GM21529 (cell line): ENCODE data around the gene ANKS1A.

Experiments used
- ATAC-seq: cut with Tn5 transposase; IDR thresholded peaks from one replicate; pipeline ENCODE4 v1.9.1; 2021; ENCODE audit not compliant: unreplicated experiment

ANKS1A gene

DNA sequence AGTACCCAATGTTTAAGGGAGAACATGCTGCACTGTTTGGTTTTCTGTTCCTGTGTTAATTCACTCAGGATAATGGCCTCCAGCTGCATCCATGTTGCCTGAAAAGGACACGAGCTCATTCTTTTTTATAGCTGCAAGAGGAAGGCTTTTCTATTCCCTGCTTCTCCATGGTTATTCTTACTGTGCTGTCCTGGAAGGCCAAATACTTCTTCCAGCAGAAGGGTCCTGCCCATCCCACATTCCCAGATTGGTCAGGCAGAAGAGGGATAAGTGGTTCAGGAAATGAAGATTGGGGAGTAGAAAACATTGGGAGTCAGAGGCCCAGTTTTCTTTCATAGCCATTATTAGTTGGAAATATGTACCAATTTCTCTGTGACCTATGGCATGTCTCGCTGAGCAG lies 129.7 kb downstream of the ANKS1A start:
- ATAC-seq: no peak

DNA sequence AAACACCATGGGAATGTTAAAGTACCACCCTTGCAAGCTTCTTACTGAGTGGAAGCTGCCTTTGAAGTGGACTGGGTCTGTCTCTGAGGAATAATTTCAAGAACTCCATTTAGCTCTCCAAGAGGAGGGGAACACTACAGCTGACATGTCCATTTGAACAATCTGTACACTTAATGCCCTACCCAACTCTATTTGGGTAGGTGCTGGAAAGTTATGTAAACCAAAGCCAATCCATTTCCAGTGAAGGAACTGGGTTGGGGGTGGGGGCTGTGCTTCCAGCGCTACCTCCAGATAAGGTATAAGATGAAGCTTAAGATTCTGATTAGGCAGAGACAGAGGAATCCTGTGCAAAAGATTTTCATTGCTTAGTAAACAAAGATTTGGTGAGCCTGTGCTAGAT lies 130.1 kb downstream of the ANKS1A start:
- ATAC-seq: no peak

DNA sequence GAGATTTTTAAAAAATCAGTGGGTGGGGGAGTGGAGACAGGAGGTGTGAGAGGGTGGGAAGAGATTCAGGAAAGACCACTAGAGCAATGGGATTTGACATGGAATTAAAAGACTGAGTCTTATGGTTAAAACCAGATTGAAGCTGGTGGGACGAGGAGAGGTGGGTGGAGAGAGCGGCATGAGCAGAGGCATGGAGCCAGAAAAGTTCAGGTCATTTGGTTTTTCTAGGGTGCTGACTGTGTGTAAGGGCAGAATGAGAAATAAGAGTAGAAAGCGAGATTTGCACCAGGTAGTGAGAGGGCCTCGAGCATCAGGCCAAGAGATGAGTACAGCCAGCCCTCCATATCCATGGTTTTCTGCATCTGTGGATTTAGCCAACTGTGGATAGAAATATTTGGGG lies 130.8 kb downstream of the ANKS1A start:
- no peak for ATAC-seq

DNA sequence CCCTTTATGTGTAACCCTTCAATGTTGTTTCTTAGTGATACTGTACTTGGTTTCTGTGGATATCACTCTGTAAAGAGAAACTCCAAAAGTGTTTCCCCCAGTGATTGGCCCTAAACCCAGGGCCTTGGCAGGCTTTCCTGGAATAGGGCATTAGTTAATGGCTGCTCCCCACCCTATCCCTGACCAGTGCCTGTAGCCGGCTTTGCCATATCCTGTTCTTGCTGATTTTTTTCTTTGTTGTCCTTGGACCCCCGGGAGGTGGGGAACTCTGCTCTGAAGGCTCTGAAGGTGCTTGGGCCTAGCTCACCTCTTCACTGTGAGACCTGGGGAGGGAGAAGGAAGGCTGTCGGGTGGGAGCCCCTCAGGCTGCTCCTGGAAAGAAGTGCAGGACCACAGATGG lies 131.9 kb downstream of the ANKS1A start:
- ATAC-seq: no peak

DNA sequence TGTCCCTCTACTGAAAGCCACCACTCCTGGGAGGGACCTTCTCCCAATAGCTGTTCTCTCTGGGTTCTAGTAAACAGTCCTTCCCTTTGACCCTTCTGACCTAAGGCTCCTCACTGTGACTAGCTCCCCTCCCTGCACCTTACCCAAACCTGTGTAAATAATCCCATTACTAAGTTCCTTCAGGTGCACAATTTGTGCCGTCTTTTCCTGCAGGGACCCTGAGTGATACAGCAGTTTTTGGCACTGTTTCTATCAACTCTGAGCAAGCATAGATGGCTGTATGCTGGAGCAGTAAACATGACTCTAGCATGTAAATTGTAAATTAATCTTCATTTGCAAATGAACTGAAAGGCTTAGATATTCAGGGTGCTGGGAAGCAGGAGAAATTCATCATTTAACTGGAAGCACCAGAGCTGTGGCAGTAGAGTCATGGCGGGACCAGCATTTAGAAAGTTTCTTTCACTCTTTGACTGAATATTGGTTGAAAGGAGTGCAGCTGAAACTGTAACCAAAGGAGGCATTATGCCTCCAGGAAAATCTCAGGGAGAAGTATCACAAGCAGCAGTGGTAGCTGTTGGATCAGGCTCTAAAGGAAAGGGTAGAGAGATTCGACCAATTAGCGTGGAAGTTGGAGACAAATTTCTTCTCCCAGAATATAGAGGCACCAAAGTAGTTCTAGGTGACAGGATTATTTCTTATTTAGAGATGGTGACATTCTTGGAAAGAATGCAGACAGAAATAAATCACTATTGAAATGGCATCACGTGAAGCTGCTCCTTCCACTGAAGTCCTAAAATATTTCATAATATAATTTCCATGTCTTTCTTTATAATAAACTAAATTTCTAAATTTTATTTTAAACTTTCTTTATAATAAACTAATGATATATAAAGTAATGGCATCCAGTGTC lies 134.3 kb downstream of the ANKS1A start:
- no peak for ATAC-seq

DNA sequence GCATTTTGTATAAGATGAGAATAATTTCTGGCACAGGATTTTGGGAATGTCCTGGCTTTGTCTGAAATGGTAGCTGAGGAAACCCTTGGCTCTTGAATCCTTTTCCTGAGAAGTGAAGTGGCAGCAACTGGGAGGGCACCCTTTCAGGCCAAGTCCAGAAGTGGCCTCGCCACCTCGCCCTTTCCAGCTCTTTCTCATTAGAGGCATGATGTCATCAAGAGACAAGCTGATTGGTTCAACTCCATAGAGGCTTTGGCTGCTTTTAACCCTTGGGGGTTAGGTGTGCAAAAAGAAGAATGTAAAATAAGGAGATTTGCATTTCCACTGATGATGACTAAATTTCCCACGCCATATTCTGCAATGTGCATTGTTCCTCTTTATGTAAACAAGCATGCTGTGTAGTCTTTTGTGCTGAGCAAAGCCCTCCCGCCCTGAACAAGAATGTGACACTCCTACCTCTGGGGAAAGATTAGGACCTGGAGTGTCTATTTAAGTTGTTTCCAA lies 135.5 kb downstream of the ANKS1A start:
- no peak for ATAC-seq

DNA sequence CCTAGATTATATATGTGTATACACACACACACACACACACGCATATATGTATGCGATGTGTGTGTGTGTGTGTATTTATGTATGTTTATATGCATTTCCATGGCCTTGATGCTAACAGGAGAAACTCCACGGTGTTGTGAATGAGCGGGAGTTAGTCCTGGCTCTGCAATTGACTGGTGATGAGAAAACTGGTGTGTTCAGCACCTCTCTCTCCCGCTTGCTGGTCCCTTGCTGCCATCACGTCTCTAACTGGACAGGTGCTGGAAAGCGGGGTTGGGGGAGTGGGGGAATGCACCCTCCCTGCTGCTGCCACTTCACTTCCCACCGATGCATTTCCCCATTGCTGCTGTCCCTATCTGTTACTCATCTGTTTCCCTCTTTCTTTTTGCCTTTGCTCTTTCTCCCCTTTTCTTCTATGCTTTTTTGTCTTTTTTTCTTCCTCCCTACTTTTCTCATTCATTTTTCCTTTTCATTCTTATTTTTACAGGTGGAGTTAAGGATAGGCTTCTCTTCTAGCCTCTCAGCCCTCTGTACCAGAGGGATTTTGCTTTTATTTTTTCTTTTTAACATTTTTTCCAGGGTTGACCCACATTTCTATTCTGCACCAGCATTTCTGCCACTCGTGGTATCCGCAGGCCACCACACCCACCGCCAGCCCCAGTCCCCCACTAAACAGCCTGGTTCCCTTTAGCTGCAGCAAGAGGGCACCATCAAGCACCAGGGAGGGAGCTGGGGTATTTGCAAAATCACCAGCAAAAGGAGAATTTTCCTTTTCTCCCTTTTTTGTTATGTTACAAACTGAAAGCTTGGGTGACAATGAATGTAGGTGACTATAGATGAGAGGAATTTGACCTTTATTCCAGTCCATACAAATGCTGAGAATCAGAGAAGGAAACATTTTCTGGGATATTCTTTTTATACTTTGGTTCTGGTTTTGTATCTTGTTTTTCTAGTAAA lies 136.5 kb downstream of the ANKS1A start:
- ATAC-seq: no peak

DNA sequence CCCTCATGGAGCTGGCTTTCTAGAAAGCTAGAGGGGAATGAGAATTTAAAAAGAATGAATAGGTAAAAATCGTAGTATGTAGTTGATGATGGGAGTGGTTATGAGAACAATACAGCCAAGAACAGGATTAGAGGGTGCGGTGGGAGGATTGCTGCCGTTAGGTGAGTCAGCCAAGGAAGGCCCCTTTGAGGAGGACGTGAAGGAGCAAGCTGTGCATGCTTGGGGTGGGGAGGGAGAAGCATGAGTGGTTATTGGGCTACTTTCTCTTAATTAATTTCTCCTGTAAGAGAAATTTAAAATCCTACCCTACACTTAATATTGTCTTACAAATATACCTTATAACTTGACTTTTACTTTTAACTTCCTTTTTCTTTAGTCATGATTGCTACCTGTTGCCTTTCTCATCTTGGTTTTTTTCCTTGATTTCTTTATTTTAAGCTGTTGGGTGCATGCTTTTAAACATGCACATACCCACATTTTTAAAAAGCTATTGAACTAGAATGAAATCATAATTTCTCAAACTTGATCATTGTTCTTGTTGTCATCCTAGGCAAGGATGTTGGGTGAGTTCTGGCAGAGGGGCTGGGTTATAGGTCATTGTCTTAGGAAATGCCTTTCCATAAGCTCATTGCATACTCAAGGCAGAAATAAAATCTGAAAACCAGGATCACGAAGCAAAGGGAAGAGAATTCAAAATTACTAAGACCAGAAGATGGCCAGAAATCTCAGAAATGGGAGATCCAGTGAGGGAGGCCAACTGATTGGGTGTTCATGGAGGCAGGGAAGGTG lies 137.6 kb downstream of the ANKS1A start:
- ATAC-seq: no peak

DNA sequence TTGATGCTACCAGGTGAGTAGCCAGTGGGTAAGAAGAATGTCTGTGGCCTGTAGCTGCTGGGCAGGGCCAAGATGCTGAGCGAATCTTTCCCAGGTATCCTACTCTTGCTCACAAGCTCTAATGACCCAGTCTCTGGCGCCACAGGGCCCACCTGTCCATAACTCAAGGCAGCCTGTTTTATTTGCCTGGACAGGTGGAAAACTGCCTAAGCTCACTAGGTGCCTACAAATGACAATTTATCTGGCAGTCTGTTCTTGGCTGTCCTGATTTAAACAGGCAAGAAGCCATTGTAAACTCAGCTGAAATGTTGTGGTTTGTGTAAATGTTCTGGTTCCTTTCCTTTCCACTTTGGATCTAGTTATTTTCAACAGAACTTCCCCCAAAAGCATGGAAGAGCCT lies 138.8 kb downstream of the ANKS1A start:
- ATAC-seq: no peak

DNA sequence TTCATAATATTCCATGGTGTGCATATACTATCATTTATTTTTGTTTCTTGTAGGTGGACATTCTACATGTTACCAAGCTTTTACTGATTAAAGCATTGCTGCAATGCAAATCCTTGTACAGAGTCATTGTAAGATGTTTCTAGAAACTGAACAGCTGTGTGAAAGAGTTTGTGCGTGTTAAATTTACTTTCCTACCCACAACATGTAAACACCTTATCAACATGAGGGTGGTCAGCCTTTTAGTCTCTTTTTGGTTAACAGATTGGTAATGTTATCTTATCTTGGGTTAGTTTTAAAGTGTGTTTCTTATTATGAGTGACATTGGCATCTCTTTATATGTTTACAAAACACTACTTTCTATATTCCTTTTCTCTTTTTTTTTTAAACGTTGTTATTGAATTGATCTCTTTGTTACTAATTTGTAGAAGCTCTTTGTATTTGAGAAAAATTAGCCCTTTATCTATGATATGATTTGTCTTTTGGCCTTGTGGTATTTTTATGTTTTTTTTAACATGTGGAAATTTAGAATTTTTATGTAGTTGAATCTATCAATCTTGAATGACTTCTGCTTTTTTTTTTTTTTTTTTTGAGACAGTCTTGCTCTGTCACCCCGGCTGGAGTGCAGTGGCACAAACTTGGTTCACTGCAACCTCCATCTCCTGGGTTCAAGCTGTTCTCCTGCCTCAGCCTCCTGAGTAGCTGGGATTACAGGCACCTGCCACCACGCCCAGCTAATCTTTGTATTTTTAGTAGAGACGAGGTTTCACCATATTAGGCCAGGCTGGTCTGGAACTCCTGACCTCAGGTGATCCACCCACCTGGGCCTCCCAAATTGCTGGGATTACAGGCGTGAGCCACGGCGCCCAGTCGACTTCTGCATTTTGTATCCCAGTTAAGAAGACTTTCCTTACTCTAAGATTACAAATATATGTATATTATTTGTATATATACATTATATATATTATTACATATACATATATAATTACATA lies 140.0 kb downstream of the ANKS1A start:
- ATAC-seq: no peak

DNA sequence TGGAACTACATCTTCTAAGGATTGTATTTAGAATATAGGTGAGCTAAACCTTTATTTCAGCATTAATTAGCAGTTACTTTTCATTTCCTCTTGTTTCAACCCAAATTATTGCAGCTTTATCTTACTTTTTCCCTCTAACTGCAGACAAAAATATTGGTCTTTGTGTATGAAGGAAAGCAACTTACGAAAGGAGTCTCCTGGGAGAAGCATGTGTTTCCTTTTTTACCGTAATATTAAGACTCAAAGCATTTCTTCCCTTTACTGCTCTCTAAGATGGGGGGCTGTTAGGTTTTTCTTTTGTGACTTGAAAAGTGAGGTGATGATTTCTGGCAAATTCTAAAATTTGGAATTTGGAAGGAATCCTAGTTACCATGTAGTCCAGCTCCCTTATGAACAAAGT lies 141.0 kb downstream of the ANKS1A start:
- ATAC-seq: no peak

DNA sequence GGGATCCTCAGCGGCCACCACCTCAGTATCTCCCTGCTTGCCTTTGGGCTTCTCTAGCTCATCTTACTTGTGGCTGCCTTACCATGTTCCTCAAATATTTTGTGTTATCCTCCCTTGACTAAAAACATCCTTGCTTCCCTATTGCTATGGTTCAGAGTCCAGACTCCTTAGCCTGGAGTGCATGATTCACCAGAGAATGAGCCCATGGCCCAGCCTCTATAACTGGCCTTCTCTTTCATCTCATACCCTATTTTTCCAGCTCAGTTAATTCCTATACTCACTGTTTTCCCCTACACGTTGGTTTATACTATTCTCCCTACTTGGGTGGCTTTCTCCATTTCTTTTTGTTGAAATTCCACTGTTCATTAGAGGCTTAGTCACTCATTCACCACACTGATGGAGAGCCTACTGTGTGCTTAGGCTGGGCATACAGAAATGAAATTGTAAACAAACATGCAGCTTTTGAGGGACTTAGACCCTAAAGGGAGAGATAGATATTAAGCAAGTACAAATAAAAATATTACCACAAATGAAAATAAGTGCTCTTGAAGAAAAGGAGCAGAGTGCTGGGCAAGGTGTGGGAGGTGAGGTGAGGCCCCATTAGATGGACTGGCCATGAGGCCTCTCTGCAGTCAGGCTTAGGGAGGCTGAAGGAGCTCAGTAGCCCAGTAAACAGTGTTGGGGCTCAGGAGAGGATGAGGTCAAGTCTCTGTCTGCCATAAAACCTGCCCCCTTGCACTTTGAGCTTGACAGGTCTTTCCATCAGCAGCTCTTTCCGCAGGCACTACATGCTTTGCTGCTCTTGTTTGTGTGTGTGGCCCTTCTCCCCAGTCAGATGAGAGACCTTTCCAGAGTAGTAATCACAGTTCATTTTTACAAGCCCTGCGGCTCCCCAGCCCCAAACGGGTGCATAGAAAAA lies 142.8 kb downstream of the ANKS1A start:
- no peak for ATAC-seq

DNA sequence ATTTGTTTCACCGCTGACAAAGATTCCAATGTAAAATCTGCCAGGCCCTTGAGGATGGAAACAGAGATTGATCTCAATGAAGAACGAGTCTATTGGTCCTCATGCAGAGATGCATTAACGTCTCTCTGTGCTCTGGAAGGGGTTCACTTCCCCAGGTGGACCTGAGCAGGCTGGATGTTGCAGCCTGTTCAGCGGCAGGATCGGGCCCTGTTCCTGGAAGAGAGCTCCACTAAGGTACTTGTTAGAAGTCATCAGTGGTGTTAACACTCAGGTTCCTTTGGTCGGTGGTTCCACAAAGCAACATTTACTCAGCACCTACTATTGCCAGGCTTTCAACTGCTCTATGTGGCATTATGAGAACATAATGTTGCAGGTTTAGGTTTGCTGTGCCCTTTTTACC lies 144.6 kb downstream of the ANKS1A start:
- ATAC-seq: no peak

DNA sequence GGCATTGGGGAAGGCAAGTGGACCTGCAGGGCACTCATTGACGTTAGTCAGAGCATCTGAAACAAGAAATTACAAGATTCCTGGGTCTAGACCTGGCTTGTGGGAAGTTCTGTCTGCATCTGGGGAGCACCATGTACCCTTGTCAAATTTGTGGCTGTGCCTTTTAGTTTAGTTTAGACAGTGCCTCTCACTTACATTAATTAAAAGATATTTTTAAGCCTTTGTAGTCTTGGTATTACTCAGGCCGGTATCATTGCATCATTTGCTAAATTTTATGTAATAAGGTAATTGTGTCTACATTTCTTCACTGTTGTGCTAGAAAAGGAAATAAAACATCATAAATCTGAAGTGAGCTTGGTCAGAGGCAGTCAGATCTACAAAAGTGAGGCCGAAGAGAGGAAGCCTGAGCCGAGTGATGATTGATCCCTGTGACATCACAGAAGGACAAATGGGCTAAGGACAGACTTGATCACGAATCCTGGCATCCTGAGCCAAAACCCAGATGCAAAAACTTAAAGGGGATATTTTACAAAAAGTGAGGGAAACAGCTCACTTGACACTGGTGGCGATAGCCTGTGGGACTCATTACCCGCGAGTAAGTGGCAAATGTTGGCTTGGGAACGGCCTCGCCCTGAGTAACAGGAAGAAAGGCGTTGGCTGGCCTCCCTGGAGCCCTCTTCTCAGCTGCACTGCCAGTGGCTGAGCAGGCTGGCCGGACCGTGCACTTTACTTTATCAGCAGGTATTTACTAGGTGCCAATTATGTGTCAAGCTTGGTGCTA lies 145.5 kb downstream of the ANKS1A start:
- ATAC-seq: no peak

DNA sequence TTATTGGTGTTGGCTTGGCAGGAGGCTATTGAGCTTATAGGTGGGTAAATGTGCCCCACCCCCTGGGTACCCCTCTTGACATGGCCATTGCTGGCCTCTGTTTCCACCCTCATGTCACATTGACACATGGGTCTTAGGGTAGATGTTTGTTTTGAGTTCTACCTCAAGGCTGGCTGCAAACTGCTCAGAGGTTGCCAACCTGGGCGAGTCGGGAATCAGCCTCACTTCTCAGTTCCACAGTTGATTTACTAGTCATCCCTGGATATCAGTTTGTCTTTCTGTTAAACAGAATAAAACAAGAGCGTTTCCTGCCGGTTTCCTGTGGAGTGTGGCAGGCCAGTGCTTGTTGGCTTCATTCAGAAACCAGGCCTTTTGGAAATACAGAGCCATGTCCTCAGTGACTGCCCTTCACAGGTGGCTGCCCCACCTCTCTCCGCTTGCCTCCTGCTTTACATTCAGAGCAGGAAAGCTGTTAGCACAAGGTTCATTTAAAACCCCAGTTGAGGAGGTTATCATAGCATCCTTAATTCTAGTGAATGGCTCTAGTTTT lies 146.5 kb downstream of the ANKS1A start:
- ATAC-seq: no peak

DNA sequence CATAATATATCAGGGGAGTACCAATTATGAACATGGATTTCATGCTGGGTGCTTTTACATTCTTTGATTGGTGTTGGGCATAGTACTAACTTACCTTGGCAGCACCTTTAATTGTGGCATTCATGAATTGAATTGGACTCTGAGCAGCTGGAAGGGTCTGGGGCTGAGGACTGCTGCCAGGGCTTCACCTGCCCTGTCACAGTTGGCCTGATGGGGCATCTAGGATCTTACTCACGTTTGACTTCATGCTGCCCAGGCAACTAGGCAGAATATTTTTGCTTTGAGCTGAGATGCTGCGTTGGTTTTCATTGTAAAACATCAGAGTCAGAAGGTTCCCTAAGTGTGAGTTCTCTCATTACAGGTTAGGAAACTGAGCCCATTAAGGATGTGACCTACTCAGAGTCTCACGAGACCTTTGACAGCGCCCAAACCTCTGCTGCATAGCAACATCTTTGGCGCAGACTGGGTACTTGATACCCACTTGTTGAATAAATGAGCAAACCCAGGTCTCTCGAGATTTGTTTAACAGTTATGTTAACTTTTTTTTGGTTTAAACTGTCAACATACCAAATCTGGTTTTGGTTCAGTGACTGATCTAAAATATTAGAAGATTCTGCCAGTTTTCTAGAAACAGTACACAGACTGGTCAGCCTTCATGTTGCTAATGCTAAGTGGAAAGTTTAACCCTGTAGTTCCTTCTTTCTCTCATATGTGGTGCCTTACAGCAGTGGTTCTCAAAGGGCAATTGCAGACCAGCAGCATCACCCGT lies 147.2 kb downstream of the ANKS1A start:
- ATAC-seq: no peak
